ENCODE data around the gene ZC3H8. TPM values are rescaled to one million over a fixed set of nuclear protein-coding genes. Genes with fewer than 3 reads are reported as not detected.

ZC3H8 gene
- total and polyA plus RNA-seq, 11 donors = 5.1 to 12.2 (median 7.8) TPM

- TF ChIP-seq CTCF (IDR thresholded peaks at IDR 0.05) = no peak
- no peak for TF ChIP-seq POLR2A (IDR thresholded peaks at IDR 0.05)
- H3K9me3 ChIP-seq = no peaks in the 10 kb centered on the region
- intact Hi-C loops (cut with DNase I) = loop anchor here in 4 of 10 donors (5.0 to 10.0 kb wide), 3 partner anchors 222 to 308 kb away; partner anchors contain the start of genes CHCHD5 (in 3 of the 4) and TMEM87B (in 2 of the 4)
- DNase-seq (no peak), ATAC-seq (no peak)
- H3K27me3 ChIP-seq = no peaks in the 10 kb centered on the region
- peak overlapping the region in 10 of 12 donors; percentile 79 to 99 (median 88) for H3K4me3 ChIP-seq
- WGBS, 4 donors = 64 to 79% (median 70%) methylated on average over 5 of the region's 5 CpGs
- peaks cover 0 to 25% (median 9%) of the 10 kb centered on the region in 12 donors for H3K4me1 ChIP-seq
- no peaks in the 10 kb centered on the region for H3K36me3 ChIP-seq
- H3K27ac ChIP-seq = peak overlapping the region in 7 of 12 donors; percentile 99 to 100 (median 100)
These were observed 22.1 kb upstream of the ZC3H8 start for GRCh38 chr2:112276954-112277353.

GRCh38 chr2:112275887-112276773 lies 21.3 kb upstream of the ZC3H8 start:
- intact Hi-C loops (cut with DNase I) = loop anchor here in 6 of 10 donors (1.0 to 10.0 kb wide), 5 partner anchors 21 to 309 kb away; partner anchors contain the start of genes CHCHD5 (in 3 of the 6), ZC3H8 (in 3 of the 6) and TMEM87B (in 2 of the 6)
- H3K4me1 ChIP-seq = peaks cover 0 to 25% (median 9%) of the 10 kb centered on the region in 12 donors
- no peaks in the 10 kb centered on the region for H3K36me3 ChIP-seq
- H3K9me3 ChIP-seq = no peaks in the 10 kb centered on the region
- 1 to 2% (median 1%) methylated on average over 25 to 66 of the region's 66 CpGs for WGBS, 4 donors
- H3K27ac ChIP-seq = peak overlapping the region; percentile 96 to 100 (median 100)
- DNase-seq (peak; percentile 92 to 94 (median 94)), ATAC-seq (peak; percentile 72 to 92 (median 87))
- TF ChIP-seq POLR2A (IDR thresholded peaks at IDR 0.05) = peak; percentile 38 to 87
- peak in 1 of 12 donors; percentile 5 for TF ChIP-seq CTCF (IDR thresholded peaks at IDR 0.05)
- peak overlapping the region; percentile 79 to 99 (median 86) for H3K4me3 ChIP-seq
- no peaks in the 10 kb centered on the region for H3K27me3 ChIP-seq

GRCh38 chr2:112275311-112275886 lies 20.6 kb upstream of the ZC3H8 start, which contains the start of gene ZC3H6:
ZC3H6 (plus strand) TSS chr2:112275597; CDS start chr2:112275995, 398 bp downstream.
- peak within 1 kb of the TSS; percentile 96 to 100 (median 100) for H3K27ac ChIP-seq
- no peaks in the 10 kb centered on the region for H3K36me3 ChIP-seq
- no peaks in the 10 kb centered on the region for H3K27me3 ChIP-seq
- WGBS, 4 donors = 0 to 2% (median 0%) methylated on average over 25 to 60 of the region's 60 CpGs
- H3K9me3 ChIP-seq = no peaks in the 10 kb centered on the region
- intact Hi-C loops (cut with DNase I) = loop anchor here in 6 of 10 donors (1.0 to 10.0 kb wide), 5 partner anchors 20 to 309 kb away; partner anchors contain the start of genes CHCHD5 (in 3 of the 6), ZC3H8 (in 3 of the 6) and TMEM87B (in 2 of the 6)
- ATAC-seq (peak; percentile 98 to 100 (median 99)), DNase-seq (peak; percentile 99 to 100 (median 99))
- peaks cover 0 to 25% (median 9%) of the 10 kb centered on the region in 12 donors for H3K4me1 ChIP-seq
- TF ChIP-seq CTCF (IDR thresholded peaks at IDR 0.05) (peak in 3 of 12 donors; percentile 16 to 36 (median 26)), POLR2A (IDR thresholded peaks at IDR 0.05) (peak in 1 of 2 donors; percentile 93)
- peak within 1 kb of the TSS; percentile 79 to 99 (median 86) for H3K4me3 ChIP-seq
